ENCODE measurements around the gene BECN2.

DNA sequence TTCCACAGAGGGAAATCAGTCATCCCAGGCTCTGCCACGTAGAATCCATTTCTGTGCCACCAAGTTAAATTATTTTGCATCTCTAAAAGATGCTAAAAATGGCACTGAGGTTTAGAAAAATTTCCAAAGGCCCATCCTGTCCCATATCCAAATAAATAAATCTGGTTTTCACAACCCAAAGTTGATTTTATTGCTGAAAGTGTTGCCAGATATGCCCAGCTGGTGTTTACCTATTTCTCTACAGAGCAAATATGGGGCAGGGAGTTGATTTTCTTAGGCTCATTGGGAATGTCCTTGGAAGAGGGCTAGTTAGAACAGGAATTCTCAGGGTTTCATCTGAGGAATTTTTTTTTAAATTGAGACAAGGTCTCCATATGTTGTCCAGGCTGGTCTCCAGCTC, 22.4 kb downstream of the BECN2 start:
- TF ChIP-seq, protein P1, sequence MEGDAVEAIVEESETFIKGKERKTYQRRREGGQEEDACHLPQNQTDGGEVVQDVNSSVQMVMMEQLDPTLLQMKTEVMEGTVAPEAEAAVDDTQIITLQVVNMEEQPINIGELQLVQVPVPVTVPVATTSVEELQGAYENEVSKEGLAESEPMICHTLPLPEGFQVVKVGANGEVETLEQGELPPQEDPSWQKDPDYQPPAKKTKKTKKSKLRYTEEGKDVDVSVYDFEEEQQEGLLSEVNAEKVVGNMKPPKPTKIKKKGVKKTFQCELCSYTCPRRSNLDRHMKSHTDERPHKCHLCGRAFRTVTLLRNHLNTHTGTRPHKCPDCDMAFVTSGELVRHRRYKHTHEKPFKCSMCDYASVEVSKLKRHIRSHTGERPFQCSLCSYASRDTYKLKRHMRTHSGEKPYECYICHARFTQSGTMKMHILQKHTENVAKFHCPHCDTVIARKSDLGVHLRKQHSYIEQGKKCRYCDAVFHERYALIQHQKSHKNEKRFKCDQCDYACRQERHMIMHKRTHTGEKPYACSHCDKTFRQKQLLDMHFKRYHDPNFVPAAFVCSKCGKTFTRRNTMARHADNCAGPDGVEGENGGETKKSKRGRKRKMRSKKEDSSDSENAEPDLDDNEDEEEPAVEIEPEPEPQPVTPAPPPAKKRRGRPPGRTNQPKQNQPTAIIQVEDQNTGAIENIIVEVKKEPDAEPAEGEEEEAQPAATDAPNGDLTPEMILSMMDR (IDR thresholded peaks at IDR 0.05 in 4 of 5, conservative IDR thresholded peaks at IDR 0.05 in 1 of 5): no peak
- no peak for TF ChIP-seq POLR2A (IDR thresholded peaks at IDR 0.05)

Data from gastrocnemius medialis (tissue), 4 donors.